Ascending aorta (tissue), 1 donor: ENCODE results near the gene RNF113A. TPM values are rescaled to one million over a fixed set of nuclear protein-coding genes. Genes with fewer than 3 reads are reported as not detected.

Experiments
- total RNA-seq: library from RNA; depleted of rRNA; stranded (reverse); fragments of >200 nt; gene quantifications from one replicate; pipeline ENCODE4 v1.1.0, GENCODE V29; 2016

The RNF113A gene
- total RNA-seq, 1 donor from 2014 or later, result 8.8 TPM

Other genes with a start within 250 kb of the RNF113A start
- gene SEPTIN6, start 178.6 kb downstream of the RNF113A start, total RNA-seq, result 10.6 TPM
- gene SOWAHD, start 113.1 kb downstream of the RNF113A start, total RNA-seq, result not detected
- 2,929 TPM for gene RPL39, start 80.1 kb downstream of the RNF113A start, total RNA-seq
- not detected for gene UPF3B, start 18.8 kb downstream of the RNF113A start, total RNA-seq
- 24.5 TPM for gene NDUFA1, start 99 bp upstream of the RNF113A start, total RNA-seq
- gene AKAP14, start 24.2 kb upstream of the RNF113A start, total RNA-seq, result not detected
- 1.2 TPM for gene NKAP, start 72.0 kb upstream of the RNF113A start, total RNA-seq
- not detected for gene RHOXF2B, start 206.0 kb upstream of the RNF113A start, total RNA-seq
- gene RHOXF1, start 244.2 kb upstream of the RNF113A start, total RNA-seq, result not detected